Measurements from ENCODE around the gene WNT7B. TPM values are rescaled to one million over a fixed set of nuclear protein-coding genes. Genes with fewer than 3 reads are reported as not detected.

Gene WNT7B
- total and polyA plus RNA-seq, 2 of the 8 experiments (the other 6 are each of a cell fraction or from before 2014, with no cell fraction given): 0.14 to 0.24 TPM

GRCh38 chr22:45993841-45994240 is 16.9 kb upstream of the WNT7B start (continued):
- no peak for TF ChIP-seq CTCF (IDR thresholded peaks at IDR 0.05; ENCODE audit: control extremely low read depth in 1 of 3, insufficient read depth in 1 of 3, low read depth in 1 of 3, low read length in 3 of 3)
- no peak for TF ChIP-seq POU5F1 (IDR thresholded peaks at IDR 0.05; ENCODE audit: low read depth, low read length)
- no peak for TF ChIP-seq KDM5A (IDR thresholded peaks at IDR 0.05; ENCODE audit: low read length)
- TF ChIP-seq ZNF274 (IDR thresholded peaks at IDR 0.05; ENCODE audit: borderline replicate concordance, extremely low read depth, low read length): no peak
- TF ChIP-seq USF2 (IDR thresholded peaks at IDR 0.05; ENCODE audit: low read length): no peak
- TF ChIP-seq JUND (IDR thresholded peaks at IDR 0.05; ENCODE audit: low read length): no peak
- TF ChIP-seq GABPA (IDR thresholded peaks at IDR 0.05; ENCODE audit: borderline replicate concordance, insufficient read depth, low read length): no peak
- no peak for TF ChIP-seq SP1 (IDR thresholded peaks at IDR 0.05; ENCODE audit: low read depth, low read length)
